NCI-H146 treated with DMSO at 0.1 percent for 48 hours (cell line): ENCODE data around the gene HNF1B.

ENCODE experiments used
- DNase-seq: peaks from one replicate; lab custom pipeline; 2025; ENCODE audit not compliant: unreplicated experiment; lab: John Stamatoyannopoulos, UW

The HNF1B gene

GRCh38 chr17:37761961-37762360 is 17.1 kb upstream of the HNF1B start:
- no peak for DNase-seq

GRCh38 chr17:37761059-37761458 is 16.2 kb upstream of the HNF1B start:
- DNase-seq, result no peak

GRCh38 chr17:37759014-37759637 is 14.3 kb upstream of the HNF1B start:
- DNase-seq, result no peak

- DNase-seq, result no peak
Observed at GRCh38 chr17:37756051-37756450, 11.2 kb upstream of the HNF1B start.

- DNase-seq, result no peak
Observed at GRCh38 chr17:37755455-37755854, 10.6 kb upstream of the HNF1B start.

GRCh38 chr17:37754363-37754762 is 9.5 kb upstream of the HNF1B start:
- DNase-seq, result no peak

GRCh38 chr17:37752482-37752881 is 7.6 kb upstream of the HNF1B start:
- DNase-seq, result no peak

GRCh38 chr17:37750768-37751475 is 6.1 kb upstream of the HNF1B start:
- DNase-seq, result no peak

GRCh38 chr17:37750292-37750691 is 5.4 kb upstream of the HNF1B start:
- no peak for DNase-seq

GRCh38 chr17:37747222-37747621 is 2.4 kb upstream of the HNF1B start:
- no peak for DNase-seq

- DNase-seq, result no peak
Observed at GRCh38 chr17:37746617-37747016, 1.8 kb upstream of the HNF1B start.

- DNase-seq, result no peak
Observed at GRCh38 chr17:37745801-37746426, 1.1 kb upstream of the HNF1B start.

- no peak for DNase-seq
Observed at GRCh38 chr17:37744633-37744927, 279 bp downstream of the HNF1B start.

GRCh38 chr17:37743875-37744632 is 805 bp downstream of the HNF1B start:
- no peak for DNase-seq

- no peak for DNase-seq
Observed at GRCh38 chr17:37743612-37743874, 1.3 kb downstream of the HNF1B start.

GRCh38 chr17:37742762-37743611 is 1.9 kb downstream of the HNF1B start:
- DNase-seq, result no peak

GRCh38 chr17:37742116-37742761 is 2.6 kb downstream of the HNF1B start:
- DNase-seq, result no peak

GRCh38 chr17:37741341-37742115 is 3.3 kb downstream of the HNF1B start:
- DNase-seq, result no peak

- no peak for DNase-seq
Observed at GRCh38 chr17:37740915-37741314, 3.9 kb downstream of the HNF1B start.

GRCh38 chr17:37737971-37738370 is 6.9 kb downstream of the HNF1B start:
- DNase-seq, result no peak
